Neural cell (in vitro differentiated cells): ENCODE measurements around the gene PPCDC. TPM values are rescaled to one million over a fixed set of nuclear protein-coding genes. Genes with fewer than 3 reads are reported as not detected.

ENCODE experiments used
- H2AFZ ChIP-seq: fragments of 200-600, 300-800 bp; sonication (generic), shearing (Covaris generic); 2 replicates; pipeline ENCODE4 v1.6.0; 2014; ENCODE audit warnings: low read depth, mild to moderate bottlenecking, antibody characterized with exemption, low read length, moderate library complexity
- H3F3A ChIP-seq: fragments of 200-600 bp; shearing (Covaris generic); 2 replicates; pipeline ENCODE4 v1.6.1; 2016; ENCODE audit warnings: mild to moderate bottlenecking, moderate library complexity, mixed read lengths, antibody characterized with exemption, low read length; ENCODE audit not compliant: insufficient read depth, poor library complexity, severe bottlenecking
- H3K27ac ChIP-seq: fragments of 200-600, 300-800 bp; sonication (generic), shearing (Covaris generic); 2 replicates; pipeline ENCODE4 v1.5.1; 2014; ENCODE audit warnings: mild to moderate bottlenecking, low read length, moderate library complexity
- H3K27me3 ChIP-seq: fragments of 300-800, 200-600 bp; sonication (generic), shearing (Covaris generic); 2 replicates; pipeline ENCODE4 v1.6.0; 2014; ENCODE audit warnings: mild to moderate bottlenecking, low read depth, low read length, moderate library complexity; ENCODE audit not compliant: insufficient read depth
- H3K36me3 ChIP-seq: fragments of 300-800, 200-600 bp; sonication (generic), shearing (Covaris generic); 2 replicates; pipeline ENCODE4 v1.5.1; 2014; ENCODE audit warnings: mild to moderate bottlenecking, antibody characterized with exemption, low read length, moderate library complexity; ENCODE audit not compliant: insufficient read depth
- H3K4me2 ChIP-seq: fragments of 300-800, 200-600 bp; sonication (generic), shearing (Covaris generic); 2 replicates; pipeline ENCODE4 v1.6.0; 2014; ENCODE audit warnings: mild to moderate bottlenecking, low read length
- H3K4me3 ChIP-seq: fragments of 300-800, 200-600 bp; sonication (generic), shearing (Covaris generic); 2 replicates; pipeline ENCODE4 v1.5.1; 2014; ENCODE audit warnings: mild to moderate bottlenecking, low read length, moderate library complexity
- H3K79me2 ChIP-seq: fragments of 200-600 bp; shearing (Covaris generic); replicated peaks from 2 replicates; pipeline ENCODE4 v1.6.0; 2014; ENCODE audit warnings: mild to moderate bottlenecking, low read length, moderate library complexity; ENCODE audit not compliant: insufficient read depth
- H3K9ac ChIP-seq: fragments of 300-800, 200-600 bp; sonication (generic), shearing (Covaris generic); 2 replicates; pipeline ENCODE4 v1.6.1; 2016; ENCODE audit warnings: mild to moderate bottlenecking, low read length, mixed read lengths
- H3K9me2 ChIP-seq: fragments of 200-600 bp; shearing (Covaris generic); 2 replicates; pipeline ENCODE4 v1.6.1; 2016; ENCODE audit warnings: mild to moderate bottlenecking, low read length, mixed read lengths; ENCODE audit not compliant: insufficient read depth
- H3K9me3 ChIP-seq: fragments of 200-600, 300-800 bp; sonication (generic), shearing (Covaris generic); 2 replicates; pipeline ENCODE4 v1.6.1; 2016; ENCODE audit warnings: mild to moderate bottlenecking, mixed run types, low read length, moderate library complexity, mixed read lengths
- H4K20me1 ChIP-seq: fragments of 200-600 bp; shearing (Covaris generic); 2 replicates; pipeline ENCODE4 v1.6.1; 2016; ENCODE audit warnings: mild to moderate bottlenecking, mixed run types; ENCODE audit not compliant: insufficient read depth
- CTCF ChIP-seq: fragments of 450-650 bp; IDR thresholded peaks from 2 replicates; pipeline ENCODE4 v1.5.1; 2014; ENCODE audit warnings: antibody characterized with exemption, mild to moderate bottlenecking, moderate library complexity; ENCODE audit not compliant: poor library complexity, severe bottlenecking
- EP300 ChIP-seq: fragments of 450-650 bp; conservative IDR thresholded peaks from 2 replicates; pipeline ENCODE4 v1.6.1; 2014; ENCODE audit warnings: antibody characterized with exemption, mild to moderate bottlenecking, moderate library complexity; ENCODE audit not compliant: poor library complexity, severe bottlenecking
- EZH2 ChIP-seq: fragments of 200-600, 300-800 bp; shearing (Covaris generic), sonication (generic); IDR thresholded peaks from 2 replicates; pipeline ENCODE4 v1.6.1; 2014; ENCODE audit warnings: antibody characterized with exemption, low read length, borderline replicate concordance, mild to moderate bottlenecking; ENCODE audit not compliant: insufficient read depth, poor library complexity, severe bottlenecking
- MXI1 ChIP-seq: fragments of 450-650 bp; conservative IDR thresholded peaks from 2 replicates; pipeline ENCODE4 v1.6.1; 2014; ENCODE audit warnings: antibody characterized with exemption, mild to moderate bottlenecking; ENCODE audit not compliant: poor library complexity, severe bottlenecking
- POLR2AphosphoS5 ChIP-seq: IDR thresholded peaks from 2 replicates; pipeline ENCODE4 v1.6.1; 2012
- RAD21 ChIP-seq: fragments of 450-650 bp; conservative IDR thresholded peaks from 2 replicates; pipeline ENCODE4 v1.6.1; 2014; ENCODE audit warnings: antibody characterized with exemption, mild to moderate bottlenecking, moderate library complexity
- REST ChIP-seq: IDR thresholded peaks from 2 replicates; pipeline ENCODE4 v1.6.1; 2012; ENCODE audit warnings: borderline replicate concordance
- SMC3 ChIP-seq: fragments of 450-650 bp; conservative IDR thresholded peaks from 2 replicates; pipeline ENCODE4 v1.6.1; 2014; ENCODE audit warnings: antibody characterized with exemption, mild to moderate bottlenecking, moderate library complexity; ENCODE audit not compliant: poor library complexity
- TAF1 ChIP-seq: IDR thresholded peaks from 2 replicates; pipeline ENCODE4 v1.6.1; 2012; ENCODE audit warnings: low read depth
- polyA plus RNA-seq: library from polyadenylated mRNA; depleted of rRNA; stranded (reverse); fragments of >200 nt; gene quantifications from 2 replicates; pipeline ENCODE4 v1.2.3, GENCODE V29; 2014

PPCDC gene
- polyA plus RNA-seq, 1 donor from 2014 or later: 13.6 TPM

GRCh38 chr15:75048394-75048793, 25.0 kb downstream of the PPCDC start:
- H3K36me3 ChIP-seq: no peaks in the 10 kb centered on the region
- no peak overlapping the region for H3K4me2 ChIP-seq
- H3K27ac ChIP-seq: no peak overlapping the region
- no peak overlapping the region for H3K9ac ChIP-seq
- H3K27me3 ChIP-seq: no peaks in the 10 kb centered on the region
- H3K4me3 ChIP-seq: no peak overlapping the region
- TF ChIP-seq POLR2AphosphoS5 (no peak), RAD21 (no peak), MXI1 (no peak), CTCF (no peak), TAF1 (no peak), EP300 (no peak), SMC3 (no peak), REST (no peak), EZH2 (no peak)
- no peaks in the 10 kb centered on the region for H3K79me2 ChIP-seq
- no peaks in the 10 kb centered on the region for H4K20me1 ChIP-seq
- no peaks in the 10 kb centered on the region for H3K9me3 ChIP-seq
- H2AFZ ChIP-seq: no peak overlapping the region
- H3K9me2 ChIP-seq: no peaks in the 10 kb centered on the region
- H3F3A ChIP-seq: no peaks in the 10 kb centered on the region

GRCh38 chr15:75049392-75049791, 26.0 kb downstream of the PPCDC start:
- no peaks in the 10 kb centered on the region for H3K9me3 ChIP-seq
- no peak overlapping the region for H3K9ac ChIP-seq
- TF ChIP-seq TAF1 (no peak), POLR2AphosphoS5 (no peak), REST (no peak), MXI1 (no peak), EP300 (no peak), CTCF (no peak), RAD21 (no peak), SMC3 (no peak), EZH2 (no peak)
- H3K4me2 ChIP-seq: no peak overlapping the region
- H3K79me2 ChIP-seq: no peaks in the 10 kb centered on the region
- no peak overlapping the region for H2AFZ ChIP-seq
- no peaks in the 10 kb centered on the region for H3K9me2 ChIP-seq
- H4K20me1 ChIP-seq: no peaks in the 10 kb centered on the region
- H3K27me3 ChIP-seq: no peaks in the 10 kb centered on the region
- H3K4me3 ChIP-seq: no peak overlapping the region
- H3K36me3 ChIP-seq: no peaks in the 10 kb centered on the region
- H3K27ac ChIP-seq: no peak overlapping the region
- H3F3A ChIP-seq: no peaks in the 10 kb centered on the region
